Measurements from ENCODE around the gene PPP6R2.

Gene PPP6R2

GRCh38 chr22:50304528-50305392 is 38.4 kb upstream of the PPP6R2 start:
- Histone ChIP-seq H2AFZ (ENCODE audit: low read length) (no peak overlapping the region), H3F3A (ENCODE audit: low read depth) (0 out of 2 replicates have a peak, but pooled peaks cover 5% of the 10 kb centered on the region), H3K9me3 (ENCODE audit: insufficient read depth, low read depth, low read length) (no peaks in the 10 kb centered on the region), H4K20me1 (ENCODE audit: insufficient read depth, low read length, poor library complexity, severe bottlenecking) (peaks cover 10% of the 10 kb centered on the region), H3K4me3 (ENCODE audit: low read length, poor library complexity, severe bottlenecking) (peak overlapping the region; percentile 64), H3K4me2 (ENCODE audit: low read depth, low read length, poor library complexity, severe bottlenecking) (peak overlapping the region; percentile 86), H3K9ac (ENCODE audit: low read depth, low read length, poor library complexity, severe bottlenecking) (peak overlapping the region; percentile 80), H3K36me3 (ENCODE audit: insufficient read depth, low read length) (no peaks in the 10 kb centered on the region), H3K9me2 (replicated peaks; ENCODE audit: low read depth, low read length) (no peaks in the 10 kb centered on the region), H3K79me2 (ENCODE audit: insufficient read depth, low read length) (peaks cover 50% of the 10 kb centered on the region), H3K27me3 (ENCODE audit: insufficient read depth, low read length, poor library complexity, severe bottlenecking) (no peaks in the 10 kb centered on the region), H3K4me1 (ENCODE audit: insufficient read depth, low read length, poor library complexity, severe bottlenecking) (peaks cover 75% of the 10 kb centered on the region)
- no peak for TF ChIP-seq CTCF (conservative IDR thresholded peaks at IDR 0.05; ENCODE audit: low read length)
- no peak for TF ChIP-seq EZH2phosphoT487 (IDR thresholded peaks at IDR 0.05; ENCODE audit: borderline replicate concordance)

GRCh38 chr22:50305393-50305922 is 37.7 kb upstream of the PPP6R2 start:
- Histone ChIP-seq H4K20me1 (ENCODE audit: insufficient read depth, low read length, poor library complexity, severe bottlenecking) (peaks cover 10% of the 10 kb centered on the region), H3K79me2 (ENCODE audit: insufficient read depth, low read length) (peaks cover 50% of the 10 kb centered on the region), H2AFZ (ENCODE audit: low read length) (no peak overlapping the region), H3F3A (ENCODE audit: low read depth) (0 out of 2 replicates have a peak, but pooled peaks cover 5% of the 10 kb centered on the region), H3K27me3 (ENCODE audit: insufficient read depth, low read length, poor library complexity, severe bottlenecking) (no peaks in the 10 kb centered on the region), H3K9me2 (replicated peaks; ENCODE audit: low read depth, low read length) (no peaks in the 10 kb centered on the region), H3K9me3 (ENCODE audit: insufficient read depth, low read depth, low read length) (no peaks in the 10 kb centered on the region), H3K9ac (ENCODE audit: low read depth, low read length, poor library complexity, severe bottlenecking) (peak overlapping the region; percentile 80), H3K4me2 (ENCODE audit: low read depth, low read length, poor library complexity, severe bottlenecking) (peak overlapping the region; percentile 86), H3K4me3 (ENCODE audit: low read length, poor library complexity, severe bottlenecking) (peak overlapping the region; percentile 1), H3K4me1 (ENCODE audit: insufficient read depth, low read length, poor library complexity, severe bottlenecking) (peaks cover 81% of the 10 kb centered on the region), H3K36me3 (ENCODE audit: insufficient read depth, low read length) (no peaks in the 10 kb centered on the region)
- TF ChIP-seq CTCF (conservative IDR thresholded peaks at IDR 0.05; ENCODE audit: low read length) (no peak), EZH2phosphoT487 (IDR thresholded peaks at IDR 0.05; ENCODE audit: borderline replicate concordance) (no peak)

GRCh38 chr22:50305923-50306566 is 37.1 kb upstream of the PPP6R2 start:
- no peaks in the 10 kb centered on the region for H3K36me3 ChIP-seq (ENCODE audit: insufficient read depth, low read length)
- peaks cover 45% of the 10 kb centered on the region for H3K79me2 ChIP-seq (ENCODE audit: insufficient read depth, low read length)
- H4K20me1 ChIP-seq (ENCODE audit: insufficient read depth, low read length, poor library complexity, severe bottlenecking), result peaks cover 10% of the 10 kb centered on the region
- peak overlapping the region; percentile 80 for H3K9ac ChIP-seq (ENCODE audit: low read depth, low read length, poor library complexity, severe bottlenecking)
- no peak overlapping the region for H2AFZ ChIP-seq (ENCODE audit: low read length)
- no peaks in the 10 kb centered on the region for H3K27me3 ChIP-seq (ENCODE audit: insufficient read depth, low read length, poor library complexity, severe bottlenecking)
- peak overlapping the region; percentile 86 for H3K4me2 ChIP-seq (ENCODE audit: low read depth, low read length, poor library complexity, severe bottlenecking)
- TF ChIP-seq CTCF (conservative IDR thresholded peaks at IDR 0.05; ENCODE audit: low read length), result no peak
- no peak for TF ChIP-seq EZH2phosphoT487 (IDR thresholded peaks at IDR 0.05; ENCODE audit: borderline replicate concordance)
- H3K4me1 ChIP-seq (ENCODE audit: insufficient read depth, low read length, poor library complexity, severe bottlenecking), result peaks cover 79% of the 10 kb centered on the region
- H3K9me3 ChIP-seq (ENCODE audit: insufficient read depth, low read depth, low read length), result no peaks in the 10 kb centered on the region
- H3K9me2 ChIP-seq (replicated peaks; ENCODE audit: low read depth, low read length), result no peaks in the 10 kb centered on the region
- H3K4me3 ChIP-seq (ENCODE audit: low read length, poor library complexity, severe bottlenecking), result peak overlapping the region; percentile 76
- H3F3A ChIP-seq (ENCODE audit: low read depth), result 0 out of 2 replicates have a peak, but pooled peaks cover 5% of the 10 kb centered on the region

Data from Loucy (cell line).